Endothelial cell of umbilical vein (primary cell): ENCODE measurements around the gene WDR86. TPM values are rescaled to one million over a fixed set of nuclear protein-coding genes. Genes with fewer than 3 reads are reported as not detected.

Experiments used
- BruUV-seq: library from RNA; stranded (reverse); fragments of 400-500 nt; replicated peaks from 2 replicates; lab custom pipeline; 2021; lab: Mats Ljungman, UMichigan
- CTCF ChIA-PET: fragments of 300-600, 350-600 bp; sonication (Branson Sonifier 250); formaldehyde crosslinking; loops from one replicate; lab custom pipeline; 2021; ENCODE audit warnings: antibody characterized with exemption, inconsistent platforms; lab: Charles Lee
- POLR2A ChIA-PET: fragments of 300-600, 350-600 bp; sonication (Branson Sonifier 250); formaldehyde crosslinking; loops from one replicate; lab custom pipeline; 2021; ENCODE audit warnings: antibody characterized with exemption, inconsistent platforms; lab: Charles Lee
- DNase-seq: peaks from one replicate; pipeline ENCODE4 v3.0.0-alpha.2; 2011; ENCODE audit warnings: low read depth, low spot score
- FAIRE-seq: peaks from 2 replicates; lab custom pipeline; 2011; peaks lifted over from hg19 to GRCh38; lab: Jason Lieb, UNC
- H2AFZ ChIP-seq: 2 replicates; pipeline ENCODE4 v1.6.0; 2012; ENCODE audit warnings: low read depth, low read length, control low read depth, inconsistent platforms
- H3K27ac ChIP-seq: 2 replicates; pipeline ENCODE4 v1.5.1; 2011; ENCODE audit warnings: low read depth, mild to moderate bottlenecking, control low read depth, low read length, moderate library complexity; ENCODE audit not compliant: insufficient read depth
- H3K27me3 ChIP-seq, 2 experiments: 2 replicates each; pipeline versions ENCODE4 v1.6.0 to v1.6.1; 2011; ENCODE audit warnings: low read length in 2 of 2, mixed read lengths in 1 of 2; ENCODE audit not compliant: control insufficient read depth in 2 of 2, insufficient read depth in 2 of 2
- H3K36me3 ChIP-seq, 2 experiments: 2 replicates in 1 of 2; 3 replicates in 1 of 2; pipeline ENCODE4 v1.5.1; 2011; ENCODE audit warnings: low read length in 2 of 2, mild to moderate bottlenecking in 1 of 2, moderate library complexity in 1 of 2; ENCODE audit not compliant: control insufficient read depth in 2 of 2, insufficient read depth in 2 of 2; ENCODE audit errors: extremely low read depth in 1 of 2
- H3K4me1 ChIP-seq: 3 replicates; pipeline ENCODE4 v1.5.1; 2011; ENCODE audit warnings: mild to moderate bottlenecking, low read length; ENCODE audit not compliant: control insufficient read depth, insufficient read depth; ENCODE audit errors: extremely low read depth
- H3K4me2 ChIP-seq: 2 replicates; pipeline ENCODE4 v1.6.1; 2011; ENCODE audit warnings: low read length, control low read depth, mixed read lengths; ENCODE audit not compliant: insufficient read depth
- H3K4me3 ChIP-seq, 3 experiments: fragments of 200-600 bp in 1 of 3; sonication (generic), shearing (Covaris generic) in 1 of 3; replicated peaks in 1 of 3; 2 replicates each; pipeline ENCODE4 v1.5.1; 2011 to 2016; ENCODE audit warnings: control low read depth in 3 of 3, low read length in 3 of 3, mild to moderate bottlenecking in 2 of 3, inconsistent platforms in 1 of 3, low read depth in 1 of 3, moderate library complexity in 1 of 3; ENCODE audit not compliant: insufficient read depth in 1 of 3
- H3K79me2 ChIP-seq: 2 replicates; pipeline ENCODE4 v1.6.0; 2012; ENCODE audit warnings: low read length, inconsistent platforms; ENCODE audit not compliant: control insufficient read depth, insufficient read depth
- H3K9ac ChIP-seq: replicated peaks from 2 replicates; pipeline ENCODE3; 2011; ENCODE audit warnings: low read length, control low read depth; ENCODE audit not compliant: insufficient read depth; ENCODE audit errors: extremely low read depth
- H3K9me1 ChIP-seq: replicated peaks from 3 replicates; pipeline ENCODE4 v1.6.0; 2011; ENCODE audit warnings: mild to moderate bottlenecking, low read length; ENCODE audit not compliant: control insufficient read depth, insufficient read depth; ENCODE audit errors: extremely low read depth
- H3K9me3 ChIP-seq: replicated peaks from 2 replicates; pipeline ENCODE4 v1.5.1; 2012; ENCODE audit warnings: low read length, inconsistent platforms; ENCODE audit not compliant: control insufficient read depth, insufficient read depth
- H4K20me1 ChIP-seq: replicated peaks from 2 replicates; pipeline ENCODE3; 2011; ENCODE audit warnings: mild to moderate bottlenecking, low read length; ENCODE audit not compliant: control insufficient read depth, insufficient read depth; ENCODE audit errors: extremely low read depth
- EZH2 ChIP-seq: IDR thresholded peaks from 2 replicates; pipeline ENCODE4 v1.6.1; 2012; ENCODE audit warnings: borderline replicate concordance, low read depth, mild to moderate bottlenecking, moderate library complexity, low read length, inconsistent platforms; ENCODE audit not compliant: severe bottlenecking
- FOS ChIP-seq: IDR thresholded peaks from 2 replicates; pipeline ENCODE4 v1.6.1; 2011; ENCODE audit warnings: mild to moderate bottlenecking, low read length, moderate library complexity, borderline replicate concordance; ENCODE audit not compliant: insufficient read depth
- GATA2 ChIP-seq: IDR thresholded peaks from 2 replicates; pipeline ENCODE4 v1.7.0; 2011; ENCODE audit warnings: low read depth, mild to moderate bottlenecking, moderate library complexity, mixed read lengths, low read length; ENCODE audit not compliant: insufficient read length, insufficient read depth
- JUN ChIP-seq: IDR thresholded peaks from 2 replicates; pipeline ENCODE4 v1.6.1; 2011; ENCODE audit warnings: borderline replicate concordance, low read depth; ENCODE audit not compliant: insufficient read length, insufficient read depth
- MYC ChIP-seq: IDR thresholded peaks from one replicate; pipeline ENCODE4 v1.6.1; 2011; ENCODE audit warnings: mild to moderate bottlenecking, low read depth, low read length
- POLR2A ChIP-seq: IDR thresholded peaks from 2 replicates; pipeline ENCODE4 v1.6.1; 2012; ENCODE audit warnings: low read depth, mild to moderate bottlenecking, control low read depth, low read length
- POLR2AphosphoS5 ChIP-seq: IDR thresholded peaks from 2 replicates; pipeline ENCODE4 v1.6.1; 2012; ENCODE audit warnings: low read depth, mild to moderate bottlenecking, control low read depth, low read length, moderate library complexity; ENCODE audit not compliant: insufficient read depth
- dilution Hi-C: fragments of 300-500 bp; cut with MboI; formaldehyde crosslinking; loops from one replicate; pipeline ENCODE4 v1.15.0; 2019; ENCODE audit warnings: low sequenced_read_pairs; ENCODE audit not compliant: extremely low pct_ligation_motif_present
- intact Hi-C: fragments of 100-400 bp; cut with micrococcal nuclease; formaldehyde crosslinking; loops from one replicate; pipeline ENCODE4 v1.10.0; 2022
- polyA plus RNA-seq, 4 experiments: library from polyadenylated mRNA; depleted of rRNA in 3 of 4; stranded (reverse) in 3 of 4; unstranded in 1 of 4; fragments of >200 nt; gene quantifications; 2 replicates each; pipeline versions ENCODE4 v1.2.1 to v1.2.3, GENCODE V29; 2011 to 2012; ENCODE audit warnings: missing spikeins in 1 of 4
- total RNA-seq: library from RNA; stranded (reverse); gene quantifications from 2 replicates; pipeline ENCODE4 v1.2.3, GENCODE V29; 2021
- TF ChIP-seq, protein P1 (sequence below), 2 donors: IDR thresholded peaks; 1 replicate in 1 of 2; 2 replicates in 1 of 2; pipeline ENCODE4 v1.5.1; 2011; ENCODE audit warnings: low read length in 2 of 2, mild to moderate bottlenecking in 2 of 2, moderate library complexity in 2 of 2, control low read depth in 1 of 2, inconsistent platforms in 1 of 2, low read depth in 1 of 2; ENCODE audit not compliant: insufficient read depth in 1 of 2; ENCODE audit errors: extremely low read depth in 1 of 2
- TF ChIP-seq, protein P2 (sequence below): IDR thresholded peaks from 2 replicates; pipeline ENCODE4 v1.6.1; 2011; ENCODE audit not compliant: insufficient read depth, insufficient read length

WDR86 gene
- total and polyA plus RNA-seq, 2 donors (not counting 3 experiments of a cell fraction or from before 2014, with no cell fraction given) = not detected

DNA sequence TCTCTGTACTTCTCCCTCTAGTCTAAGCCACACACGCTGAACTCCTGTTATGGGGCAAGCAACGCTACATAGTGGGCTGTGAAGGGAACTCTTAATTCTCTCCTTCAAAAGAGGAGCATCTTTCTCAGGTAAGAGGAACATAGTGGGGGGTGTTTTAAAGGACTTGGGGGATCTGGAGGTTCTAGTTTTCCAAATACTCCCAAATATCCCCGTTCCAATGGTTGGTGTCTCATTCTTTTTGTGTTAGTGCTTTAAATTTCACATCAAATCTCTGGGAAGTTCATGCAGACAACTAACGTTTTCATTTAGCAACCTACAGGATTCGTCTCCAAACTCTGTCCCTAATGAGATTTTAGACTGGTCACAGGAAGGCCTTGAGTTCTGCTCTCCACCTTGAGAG lies 12.4 kb upstream of the WDR86 start:
- FAIRE-seq (no peak), DNase-seq (no peak)
- peaks cover 4 to 6% of the 10 kb centered on the region in 2 experiments for H3K27me3 ChIP-seq
- intact Hi-C loops = no loop called here
- no TSS peak for BruUV-seq
- no peak for TF ChIP-seq MYC
- no peak for TF ChIP-seq GATA2
- no peak for TF ChIP-seq POLR2AphosphoS5
- TF ChIP-seq POLR2A = no peak
- no peak for TF ChIP-seq FOS
- no peak for TF ChIP-seq JUN
- TF ChIP-seq EZH2 = no peak
- TF ChIP-seq, protein P1, sequence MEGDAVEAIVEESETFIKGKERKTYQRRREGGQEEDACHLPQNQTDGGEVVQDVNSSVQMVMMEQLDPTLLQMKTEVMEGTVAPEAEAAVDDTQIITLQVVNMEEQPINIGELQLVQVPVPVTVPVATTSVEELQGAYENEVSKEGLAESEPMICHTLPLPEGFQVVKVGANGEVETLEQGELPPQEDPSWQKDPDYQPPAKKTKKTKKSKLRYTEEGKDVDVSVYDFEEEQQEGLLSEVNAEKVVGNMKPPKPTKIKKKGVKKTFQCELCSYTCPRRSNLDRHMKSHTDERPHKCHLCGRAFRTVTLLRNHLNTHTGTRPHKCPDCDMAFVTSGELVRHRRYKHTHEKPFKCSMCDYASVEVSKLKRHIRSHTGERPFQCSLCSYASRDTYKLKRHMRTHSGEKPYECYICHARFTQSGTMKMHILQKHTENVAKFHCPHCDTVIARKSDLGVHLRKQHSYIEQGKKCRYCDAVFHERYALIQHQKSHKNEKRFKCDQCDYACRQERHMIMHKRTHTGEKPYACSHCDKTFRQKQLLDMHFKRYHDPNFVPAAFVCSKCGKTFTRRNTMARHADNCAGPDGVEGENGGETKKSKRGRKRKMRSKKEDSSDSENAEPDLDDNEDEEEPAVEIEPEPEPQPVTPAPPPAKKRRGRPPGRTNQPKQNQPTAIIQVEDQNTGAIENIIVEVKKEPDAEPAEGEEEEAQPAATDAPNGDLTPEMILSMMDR (IDR thresholded peaks at IDR 0.05; ENCODE audit: extremely low read depth in 1 of 2, insufficient read depth in 1 of 2, low read depth in 1 of 2, low read length in 2 of 2) = no peak
- TF ChIP-seq, protein P2, sequence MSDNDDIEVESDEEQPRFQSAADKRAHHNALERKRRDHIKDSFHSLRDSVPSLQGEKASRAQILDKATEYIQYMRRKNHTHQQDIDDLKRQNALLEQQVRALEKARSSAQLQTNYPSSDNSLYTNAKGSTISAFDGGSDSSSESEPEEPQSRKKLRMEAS = no peak
- dilution Hi-C loops = no loop called here
- H4K20me1 ChIP-seq = no peaks in the 10 kb centered on the region
- no peaks in the 10 kb centered on the region for H3K36me3 ChIP-seq
- no peak overlapping the region for H3K9ac ChIP-seq
- no peak overlapping the region for H3K27ac ChIP-seq
- H3K4me3 ChIP-seq = no peak overlapping the region
- no peak overlapping the region for H2AFZ ChIP-seq
- no peaks in the 10 kb centered on the region for H3K4me1 ChIP-seq
- POLR2A ChIA-PET = no interaction called here
- no peaks in the 10 kb centered on the region for H3K9me1 ChIP-seq
- H3K79me2 ChIP-seq = no peaks in the 10 kb centered on the region
- CTCF ChIA-PET = no interaction called here
- H3K9me3 ChIP-seq = no peaks in the 10 kb centered on the region
- no peak overlapping the region for H3K4me2 ChIP-seq
